GM12878 (cell line): Measurements from ENCODE around the gene WTIP. TPM values are rescaled to one million over a fixed set of nuclear protein-coding genes. Genes with fewer than 3 reads are reported as not detected.

Source experiments
- ATAC-seq: fragments of 200-7000 bp; cut with Tn5 transposase; 3 replicates; pipeline ENCODE4 v1.9.1; 2020; ENCODE audit warnings: mild to moderate bottlenecking, moderate library complexity
- BruUV-seq: library from RNA; stranded (reverse); fragments of 400-500 nt; replicated peaks from 2 replicates; lab custom pipeline; 2021; lab: Mats Ljungman, UMichigan
- CTCF ChIA-PET: fragments of 300-600 bp; sonication (Branson Sonifier 250); formaldehyde crosslinking; extraction: SDS; loops from one replicate; lab custom pipeline; 2021; ENCODE audit warnings: inconsistent platforms; lab: Yijun Ruan, JAX
- POLR2A ChIA-PET: fragments of 350-600 bp; formaldehyde crosslinking; extraction: SDS; loops from one replicate; lab custom pipeline; 2021; ENCODE audit warnings: inconsistent platforms; lab: Charles Lee
- RAD21 ChIA-PET: fragments of 300-600 bp; sonication (Branson Sonifier 250); formaldehyde crosslinking; loops from one replicate; lab custom pipeline; 2023; ENCODE audit warnings: antibody characterized with exemption; ENCODE audit not compliant: unreplicated experiment; lab: Charles Lee
- SMC1A ChIA-PET: fragments of 300-600 bp; sonication (Branson Sonifier 250); formaldehyde crosslinking; loops from one replicate; lab custom pipeline; 2023; ENCODE audit not compliant: unreplicated experiment, uncharacterized antibody; lab: Charles Lee
- DNase-seq: peaks from one replicate; pipeline ENCODE4 v3.0.0-alpha.2; 2011; ENCODE audit warnings: low read depth, low spot score
- FAIRE-seq: peaks from 3 replicates; lab custom pipeline; 2011; peaks lifted over from hg19 to GRCh38; lab: Jason Lieb, UNC
- H2AFZ ChIP-seq: 2 replicates; pipeline ENCODE4 v1.6.0; 2011; ENCODE audit warnings: low read depth, low read length, control low read depth; ENCODE audit not compliant: control insufficient read depth
- H3K27ac ChIP-seq: 2 replicates; pipeline ENCODE4 v1.5.1; 2011; ENCODE audit warnings: control low read depth; ENCODE audit not compliant: control insufficient read depth, insufficient read depth
- H3K27me3 ChIP-seq, 2 experiments: replicated peaks in 1 of 2; 2 replicates each; pipeline versions ENCODE4 v1.6.0 to v1.6.1; 2011; ENCODE audit warnings: low read length in 1 of 2; ENCODE audit not compliant: control insufficient read depth in 2 of 2, insufficient read depth in 2 of 2
- H3K36me3 ChIP-seq, 2 experiments: 2 replicates each; pipeline ENCODE4 v1.5.1; 2011; ENCODE audit warnings: low read length in 1 of 2; ENCODE audit not compliant: control insufficient read depth in 2 of 2, insufficient read depth in 2 of 2
- H3K4me1 ChIP-seq: 2 replicates; pipeline ENCODE4 v1.6.1; 2011; ENCODE audit warnings: mild to moderate bottlenecking, low read length, moderate library complexity, mixed read lengths; ENCODE audit not compliant: control insufficient read depth, insufficient read depth
- H3K4me2 ChIP-seq: 2 replicates; pipeline ENCODE4 v1.6.0; 2011; ENCODE audit warnings: control low read depth; ENCODE audit not compliant: control insufficient read depth, insufficient read depth
- H3K4me3 ChIP-seq: fragments of 200-600 bp; sonication (generic); 2 replicates; pipeline ENCODE4 v1.5.1; 2016
- H3K79me2 ChIP-seq: 2 replicates; pipeline ENCODE4 v1.6.0; 2011; ENCODE audit warnings: low read length; ENCODE audit not compliant: control insufficient read depth, insufficient read depth
- H3K9ac ChIP-seq: 2 replicates; pipeline ENCODE4 v1.8.0; 2011; ENCODE audit warnings: low read length, control low read depth, mixed read lengths; ENCODE audit not compliant: control insufficient read depth, insufficient read depth
- H3K9me3 ChIP-seq: replicated peaks from 3 replicates; pipeline ENCODE4 v1.5.1; 2011; ENCODE audit warnings: mild to moderate bottlenecking, low read length; ENCODE audit not compliant: control insufficient read depth, insufficient read depth
- H4K20me1 ChIP-seq: 2 replicates; pipeline ENCODE4 v1.6.0; 2011; ENCODE audit not compliant: control insufficient read depth, insufficient read depth
- BCLAF1 ChIP-seq: fragments of 450-650 bp; IDR thresholded peaks from 2 replicates; pipeline ENCODE4 v1.6.1; 2017; ENCODE audit warnings: antibody characterized with exemption, mild to moderate bottlenecking, moderate library complexity
- ZBTB4 ChIP-seq: fragments of 450-650 bp; formaldehyde crosslinking; IDR thresholded peaks from 2 replicates; pipeline ENCODE4 v1.4.0; 2022; ENCODE audit warnings: mild to moderate bottlenecking, moderate library complexity
- WGBS: methylation state at CpG from one replicate; pipeline ENCODE4 v1.1.6; 2016; ENCODE audit warnings: low lambda C conversion rate; ENCODE audit not compliant: insufficient replicate concordance, insufficient coverage; ENCODE audit errors: missing lambda C conversion rate; 5-methylcytosine and 5-hydroxymethylcytosine counted together
- in situ Hi-C: fragments of 300-500 bp; cut with MboI; formaldehyde crosslinking; loops from 9 replicates; pipeline ENCODE4 v1.14.3; 2018; ENCODE audit warnings: mixed read lengths
- intact Hi-C: fragments of 100-400 bp; cut with micrococcal nuclease; formaldehyde crosslinking; loops from one replicate; pipeline ENCODE4 v1.14.2; 2022; ENCODE audit not compliant: unreplicated experiment
- polyA plus RNA-seq, 11 experiments: library from polyadenylated mRNA; depleted of rRNA in 4 of 11; unstranded in 6 of 11; stranded (reverse) in 5 of 11; fragments of >200 nt; fragmentation: Nextera tagmentation in 4 of 11; fragmentation: Illumina TruSeq in 1 of 11; extraction: Ambion mirVana in 4 of 11; extraction: Trizol in 1 of 11; gene quantifications; 1 replicate in 1 of 11; 2 replicates in 10 of 11; pipeline versions ENCODE4 v1.2.1 to v1.2.3, GENCODE V29; 2011 to 2016; ENCODE audit warnings: inconsistent platforms in 2 of 11, missing spikeins in 2 of 11, low read depth in 1 of 11
- total RNA-seq, 4 experiments: library from RNA; depleted of rRNA in 3 of 4; stranded (reverse); fragments of >200 nt in 3 of 4; fragmentation: Illumina TruSeq in 1 of 4; extraction: Trizol in 1 of 4; gene quantifications; 2 replicates each; pipeline versions ENCODE4 v1.2.1 to v1.2.3, GENCODE V29; 2013 to 2021

The WTIP gene
- total and polyA plus RNA-seq, 10 of the 15 experiments (the other 5 are each of a cell fraction or from before 2014, with no cell fraction given): 0.06 to 0.77 (median 0.17) TPM; not detected in 2

DNA sequence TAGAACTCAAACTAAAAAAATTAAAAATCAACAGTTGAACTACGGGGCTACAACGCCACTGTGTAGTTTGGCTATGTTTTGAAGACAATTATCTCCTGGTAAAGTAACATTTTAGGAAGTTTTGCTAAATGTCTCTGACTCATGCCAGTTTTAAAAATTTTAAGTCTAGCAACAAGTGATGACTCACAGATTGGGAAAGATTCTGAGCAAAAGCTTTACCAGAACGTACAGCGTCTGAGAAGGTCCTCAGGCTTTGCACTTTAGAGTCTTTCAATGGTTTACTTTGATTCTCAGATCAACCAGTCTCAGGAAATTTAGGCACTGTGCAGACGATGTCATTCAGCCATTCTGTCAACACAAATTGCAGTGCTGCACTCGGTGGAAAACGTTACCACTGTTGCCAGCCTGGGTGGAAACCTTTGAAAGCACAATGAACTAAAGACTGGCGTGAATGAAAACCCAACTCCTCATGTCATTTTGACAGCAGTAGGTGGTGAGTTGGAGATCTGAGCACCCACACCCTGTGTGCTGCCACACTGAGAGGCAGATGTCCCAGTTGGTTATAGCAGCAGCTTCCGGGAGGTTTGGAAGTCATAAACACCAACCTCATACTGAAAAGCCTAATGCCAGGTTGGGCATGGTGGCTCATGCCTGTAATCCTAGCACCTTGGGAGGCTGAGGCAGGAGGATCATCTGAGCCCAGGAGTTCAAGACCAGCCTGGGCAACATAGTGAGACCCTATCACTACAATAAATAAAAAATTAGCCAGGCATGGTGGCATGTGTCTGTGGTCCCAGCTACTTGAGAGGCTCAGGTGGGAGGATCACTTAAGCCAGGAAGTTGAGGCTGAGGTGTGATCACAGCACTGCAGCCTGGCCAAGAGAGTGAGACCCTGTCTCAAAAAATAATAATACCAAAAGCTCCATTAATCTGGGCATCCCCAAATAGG lies 6.3 kb upstream of the WTIP start:
- intact Hi-C loops: no loop called here
- no peak for TF ChIP-seq BCLAF1
- TF ChIP-seq ZBTB4 (CRISPR knock-in tag): no peak
- ChIA-PET CTCF (interaction anchor here (0.9 kb wide), 1 partner anchor 237 kb away, joined by 4 read pairs; no protein-coding TSS in a partner anchor), POLR2A (interaction anchor here (0.5 kb wide), 1 partner anchor 8 kb away, joined by 3 read pairs; no protein-coding TSS in a partner anchor), SMC1A (no interaction called here), RAD21 (no interaction called here)
- H3K4me2 ChIP-seq: no peak overlapping the region
- no peak overlapping the region for H3K27ac ChIP-seq
- no peak for FAIRE-seq
- H3K79me2 ChIP-seq: no peaks in the 10 kb centered on the region
- no peak for DNase-seq
- no peak for ATAC-seq
- no peak overlapping the region for H3K4me3 ChIP-seq
- H2AFZ ChIP-seq: no peak overlapping the region
- H3K9ac ChIP-seq: no peak overlapping the region
- no peaks in the 10 kb centered on the region; a peak in 2 of 4 replicates for H3K27me3 ChIP-seq
- whole genome bisulfite sequencing: 60% methylated on average over 9 of the region's 9 CpGs
- no TSS peak for BruUV-seq
- in situ Hi-C loops: no loop called here
- H3K36me3 ChIP-seq: peaks cover 0 to 14% of the 10 kb centered on the region in 2 experiments; a peak in 3 of 4 replicates
- no peaks in the 10 kb centered on the region for H3K4me1 ChIP-seq
- no peaks in the 10 kb centered on the region for H4K20me1 ChIP-seq
- no peaks in the 10 kb centered on the region for H3K9me3 ChIP-seq
